Right atrium auricular region (tissue), 2 donors: ENCODE measurements around the gene NLE1. TPM values are rescaled to one million over a fixed set of nuclear protein-coding genes. Genes with fewer than 3 reads are reported as not detected.

Experiments used
- DNase-seq: peaks from one replicate; pipeline ENCODE4 v3.0.0-alpha.2; 2019; ENCODE audit warnings: low spot score
- H3K27ac ChIP-seq, 2 donors: fragments of 200-600 bp; sonication (generic); 1 replicate in 1 of 2; 2 replicates in 1 of 2; pipeline ENCODE4 v1.5.1; 2016 to 2019
- H3K27me3 ChIP-seq, 2 donors: fragments of 200-600 bp; sonication (generic); one replicate each; pipeline versions ENCODE4 v1.5.1 to v1.6.0; 2017 to 2019
- H3K36me3 ChIP-seq: fragments of 200-600 bp; sonication (generic); one replicate; pipeline ENCODE4 v1.5.1; 2016
- H3K4me1 ChIP-seq, 2 donors: fragments of 200-600 bp; sonication (generic); one replicate each; pipeline versions ENCODE4 v1.5.1 to v1.6.0; 2017 to 2019
- H3K4me3 ChIP-seq, 2 donors: fragments of 200-600 bp; sonication (generic); 1 replicate in 1 of 2; 2 replicates in 1 of 2; pipeline ENCODE4 v1.5.1; 2017 to 2019; ENCODE audit warnings: mild to moderate bottlenecking in 1 of 2, moderate library complexity in 1 of 2
- H3K9me3 ChIP-seq, 2 donors: fragments of 200-600 bp; sonication (generic); one replicate each; pipeline ENCODE4 v1.5.1; 2019
- total RNA-seq, 2 donors: library from RNA; depleted of rRNA; stranded (reverse); fragments of >200 nt; gene quantifications; one replicate each; pipeline ENCODE4 v1.1.0, GENCODE V29; 2016
- TF ChIP-seq, protein P1 (sequence below), 2 donors: fragments of 200-600 bp; sonication (generic); IDR thresholded peaks; one replicate each; pipeline ENCODE4 v1.5.1; 2019; ENCODE audit warnings: antibody characterized with exemption in 2 of 2

NLE1 gene
- total RNA-seq, 2 donors from 2014 or later = 3.6 to 8.2 TPM

DNA sequence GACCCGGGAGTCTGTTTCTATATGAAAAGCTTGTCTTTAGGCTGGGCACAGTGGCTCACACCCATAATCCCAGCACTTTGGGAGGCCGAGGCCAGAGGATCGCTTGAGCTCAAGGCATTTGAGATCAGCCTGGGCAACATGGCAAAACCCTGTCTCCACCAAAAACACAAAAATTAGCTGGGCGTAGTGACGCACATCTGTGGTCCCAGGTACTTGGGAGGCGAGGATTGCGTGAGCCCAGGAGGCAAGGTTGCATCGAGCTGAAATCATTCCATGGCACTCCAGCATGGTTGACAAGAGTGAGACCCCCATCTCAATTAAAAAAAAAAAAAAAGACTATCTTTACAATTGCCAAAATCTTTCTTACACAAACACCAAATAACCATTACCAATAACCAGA, 55.9 kb downstream of the NLE1 start:
- Histone ChIP-seq H3K27me3 (no peaks in the 10 kb centered on the region), H3K4me3 (no peak overlapping the region), H3K27ac (no peak overlapping the region), H3K4me1 (peaks cover 0 to 23% of the 10 kb centered on the region in 2 donors), H3K36me3 (no peaks in the 10 kb centered on the region), H3K9me3 (no peaks in the 10 kb centered on the region)
- TF ChIP-seq, protein P1, sequence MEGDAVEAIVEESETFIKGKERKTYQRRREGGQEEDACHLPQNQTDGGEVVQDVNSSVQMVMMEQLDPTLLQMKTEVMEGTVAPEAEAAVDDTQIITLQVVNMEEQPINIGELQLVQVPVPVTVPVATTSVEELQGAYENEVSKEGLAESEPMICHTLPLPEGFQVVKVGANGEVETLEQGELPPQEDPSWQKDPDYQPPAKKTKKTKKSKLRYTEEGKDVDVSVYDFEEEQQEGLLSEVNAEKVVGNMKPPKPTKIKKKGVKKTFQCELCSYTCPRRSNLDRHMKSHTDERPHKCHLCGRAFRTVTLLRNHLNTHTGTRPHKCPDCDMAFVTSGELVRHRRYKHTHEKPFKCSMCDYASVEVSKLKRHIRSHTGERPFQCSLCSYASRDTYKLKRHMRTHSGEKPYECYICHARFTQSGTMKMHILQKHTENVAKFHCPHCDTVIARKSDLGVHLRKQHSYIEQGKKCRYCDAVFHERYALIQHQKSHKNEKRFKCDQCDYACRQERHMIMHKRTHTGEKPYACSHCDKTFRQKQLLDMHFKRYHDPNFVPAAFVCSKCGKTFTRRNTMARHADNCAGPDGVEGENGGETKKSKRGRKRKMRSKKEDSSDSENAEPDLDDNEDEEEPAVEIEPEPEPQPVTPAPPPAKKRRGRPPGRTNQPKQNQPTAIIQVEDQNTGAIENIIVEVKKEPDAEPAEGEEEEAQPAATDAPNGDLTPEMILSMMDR (IDR thresholded peaks at IDR 0.05) = no peak
- no peak for DNase-seq

DNA sequence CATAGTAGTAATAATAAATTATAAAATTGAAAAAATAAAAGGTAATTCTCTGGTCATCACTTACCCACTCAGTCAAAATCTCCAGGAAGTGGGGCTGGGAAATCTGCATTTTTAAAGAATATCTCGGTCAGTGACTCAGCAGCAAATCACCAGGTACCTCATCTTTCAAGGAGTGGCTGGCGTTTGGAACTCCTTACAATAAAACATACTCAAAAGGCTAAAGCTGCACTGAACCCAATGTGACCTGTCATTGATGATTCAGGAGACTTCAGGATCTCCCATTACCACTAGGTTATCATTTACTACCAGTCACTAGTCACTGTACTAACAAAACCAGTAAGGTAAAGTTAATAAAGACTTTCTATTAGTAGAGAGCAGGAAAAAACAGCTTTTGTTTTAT, 57.1 kb downstream of the NLE1 start:
- Histone ChIP-seq H3K9me3 (no peaks in the 10 kb centered on the region), H3K4me3 (no peak overlapping the region)
- no peak for DNase-seq

DNA sequence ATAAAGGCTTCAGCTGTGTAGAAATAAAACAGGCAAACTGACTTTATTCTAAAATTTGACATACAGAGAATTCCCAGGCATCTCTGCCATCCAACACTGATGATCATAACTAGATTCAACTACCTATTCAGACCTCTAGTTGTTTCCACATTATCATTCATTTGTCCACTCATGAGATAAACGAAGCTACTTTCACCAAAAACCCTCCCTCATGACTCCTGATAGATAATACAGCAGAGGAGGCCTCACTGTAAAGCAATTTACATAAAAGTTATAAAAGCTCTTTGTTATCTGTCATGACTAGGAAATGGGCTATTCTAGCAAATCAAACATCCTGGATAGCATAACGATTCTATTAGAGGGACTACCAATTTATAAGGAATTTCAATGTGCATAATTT, 59.0 kb downstream of the NLE1 start:
- TF ChIP-seq, protein P1 (IDR thresholded peaks at IDR 0.05) = no peak
- H3K4me1 ChIP-seq = peaks cover 0 to 15% of the 10 kb centered on the region in 2 donors

More for the DNA sequence above, 57.1 kb downstream of the NLE1 start:
- Histone ChIP-seq H3K27ac (no peak overlapping the region), H3K4me1 (peaks cover 0 to 23% of the 10 kb centered on the region in 2 donors), H3K36me3 (no peaks in the 10 kb centered on the region), H3K27me3 (no peaks in the 10 kb centered on the region)
- TF ChIP-seq, protein P1 (IDR thresholded peaks at IDR 0.05) = no peak

DNA sequence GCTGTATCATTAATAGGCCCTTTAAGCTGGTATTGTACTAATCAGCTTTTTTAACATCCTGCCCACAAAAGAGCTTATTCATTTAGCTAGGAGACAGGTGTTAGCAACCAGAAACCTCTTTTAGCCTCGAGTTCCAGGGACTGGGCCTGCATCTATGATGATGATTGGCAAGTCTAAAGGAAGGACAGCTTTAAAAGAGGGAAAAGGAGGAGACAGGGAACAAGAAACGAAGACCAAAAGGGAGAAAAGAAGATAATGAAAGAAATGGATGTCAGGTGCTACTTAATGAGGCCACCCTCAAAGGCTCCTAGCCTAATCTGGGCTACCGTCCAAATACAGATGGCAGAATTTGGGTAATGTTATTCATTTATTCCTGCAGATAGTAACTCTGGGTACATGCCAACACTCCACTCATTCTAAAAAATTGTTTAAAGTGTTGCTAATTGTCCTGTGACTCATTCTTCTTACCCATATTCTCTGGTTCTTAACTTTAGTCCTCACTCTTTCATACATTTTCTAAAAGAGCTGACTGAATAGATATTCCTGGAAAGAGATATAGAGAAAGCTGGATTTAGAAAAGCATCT, 59.9 kb downstream of the NLE1 start:
- DNase-seq = no peak
- TF ChIP-seq, protein P1 (IDR thresholded peaks at IDR 0.05) = no peak
- H3K27me3 ChIP-seq = no peaks in the 10 kb centered on the region
- H3K36me3 ChIP-seq = no peaks in the 10 kb centered on the region
- H3K9me3 ChIP-seq = no peaks in the 10 kb centered on the region
- H3K4me1 ChIP-seq = peaks cover 0 to 10% of the 10 kb centered on the region in 2 donors
- no peak overlapping the region for H3K4me3 ChIP-seq
- H3K27ac ChIP-seq = no peak overlapping the region

More for the DNA sequence above, 59.0 kb downstream of the NLE1 start:
- no peaks in the 10 kb centered on the region for H3K27me3 ChIP-seq
- no peak overlapping the region for H3K27ac ChIP-seq
- H3K36me3 ChIP-seq = no peaks in the 10 kb centered on the region
- DNase-seq = no peak
- no peaks in the 10 kb centered on the region for H3K9me3 ChIP-seq
- no peak overlapping the region for H3K4me3 ChIP-seq

DNA sequence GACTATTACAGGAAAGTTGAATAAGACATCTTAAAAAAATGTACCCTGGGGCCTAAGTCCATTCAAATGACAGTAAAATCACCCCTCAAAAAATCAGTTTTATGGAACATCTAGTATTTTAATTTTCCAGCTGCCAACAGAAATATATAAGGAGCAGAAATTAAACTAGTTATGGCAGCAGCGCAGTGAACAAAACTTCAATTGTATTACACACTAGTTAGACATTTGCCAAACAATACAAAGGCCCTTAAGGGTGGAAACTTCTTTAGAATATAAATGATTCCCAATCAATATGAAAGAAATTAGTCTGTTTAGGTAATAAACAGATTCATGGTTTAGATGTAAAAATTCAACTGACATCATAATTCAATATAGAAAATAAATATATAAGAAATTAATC, 60.5 kb downstream of the NLE1 start:
- Histone ChIP-seq H3K27ac (no peak overlapping the region), H3K4me1 (peaks cover 0 to 10% of the 10 kb centered on the region in 2 donors), H3K27me3 (no peaks in the 10 kb centered on the region), H3K4me3 (no peak overlapping the region), H3K36me3 (no peaks in the 10 kb centered on the region), H3K9me3 (no peaks in the 10 kb centered on the region)
- no peak for DNase-seq
- TF ChIP-seq, protein P1 (IDR thresholded peaks at IDR 0.05) = no peak

DNA sequence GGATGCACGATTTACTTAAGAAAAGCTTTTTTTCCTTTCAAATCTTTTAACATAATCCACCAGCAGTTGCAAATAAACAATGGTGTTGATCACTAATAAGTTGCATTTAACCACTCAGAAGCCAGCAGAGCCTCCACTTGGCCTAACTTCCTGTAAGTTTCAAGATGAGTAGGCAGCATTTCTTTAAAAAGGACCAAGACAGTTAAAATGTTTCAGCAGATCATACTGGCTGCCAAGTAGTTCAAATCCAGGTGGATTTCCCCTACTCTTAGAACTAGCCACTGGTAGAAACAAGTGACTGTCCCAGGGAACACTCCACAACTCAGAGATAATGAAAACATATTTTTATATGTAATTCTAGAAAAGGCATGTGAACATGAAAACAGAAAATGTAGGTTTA, 61.6 kb downstream of the NLE1 start:
- Histone ChIP-seq H3K4me3 (no peak overlapping the region), H3K36me3 (no peaks in the 10 kb centered on the region), H3K4me1 (peaks cover 0 to 10% of the 10 kb centered on the region in 2 donors), H3K27me3 (no peaks in the 10 kb centered on the region), H3K27ac (no peak overlapping the region), H3K9me3 (no peaks in the 10 kb centered on the region)
- TF ChIP-seq, protein P1 (IDR thresholded peaks at IDR 0.05) = no peak
- no peak for DNase-seq
